ENCODE measurements around the gene CAVIN3.
"Not testable (repeated sequence)": the region's sequence is repeated elsewhere in the genome, so short reads cannot be mapped to it uniquely, and the experiment has no call there.

CAVIN3 gene

DNA sequence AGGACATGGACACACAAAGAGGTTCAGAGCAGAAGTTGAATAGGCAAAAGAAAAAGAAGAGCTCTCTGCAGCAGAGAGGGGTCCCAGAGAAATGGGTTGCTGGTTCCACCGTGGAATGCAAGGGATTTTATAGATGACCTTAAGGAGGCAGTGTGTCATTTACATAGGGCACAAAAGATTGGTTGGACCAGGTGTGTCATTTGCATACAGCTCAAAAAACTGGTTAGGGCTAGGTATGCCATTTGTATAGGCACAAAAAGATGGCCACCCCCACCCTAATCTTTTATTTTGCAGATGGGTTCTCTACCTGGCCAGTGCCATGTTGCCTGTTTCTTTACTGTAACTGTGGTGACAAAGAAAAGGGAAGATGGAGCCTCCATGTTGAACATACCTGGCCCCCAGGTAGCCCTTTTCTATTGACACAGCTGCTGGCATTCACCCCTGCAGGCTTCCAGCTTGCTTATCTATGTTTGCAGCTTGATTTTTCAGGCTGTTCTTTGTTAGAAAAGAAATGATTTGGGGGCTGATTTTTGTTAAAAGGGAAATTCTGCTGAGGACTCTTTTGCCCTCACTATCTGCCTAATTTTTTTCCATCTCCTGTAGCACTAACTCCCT is 3.1 kb upstream of the CAVIN3 start:
- DNase-seq = no peak

DNA sequence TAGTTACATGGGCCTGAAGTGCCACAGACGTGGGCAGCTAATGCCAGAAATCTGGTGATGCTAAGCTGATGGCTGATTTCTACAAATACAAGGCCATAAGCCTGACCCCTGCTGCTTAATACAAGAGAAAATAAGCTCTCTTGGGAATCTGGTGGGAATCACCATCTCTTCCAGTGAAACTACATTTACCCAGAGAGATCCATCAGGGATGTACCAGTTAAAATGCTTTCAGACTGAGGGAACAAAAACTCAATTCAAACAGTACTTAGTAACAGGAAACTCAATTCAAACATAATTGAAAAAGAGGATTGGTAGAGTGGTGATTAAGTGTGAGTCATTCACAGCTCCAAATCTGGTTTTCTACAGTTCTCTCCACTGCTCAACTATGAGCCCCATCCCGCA is 1.7 kb upstream of the CAVIN3 start:
- DNase-seq = no peak

DNA sequence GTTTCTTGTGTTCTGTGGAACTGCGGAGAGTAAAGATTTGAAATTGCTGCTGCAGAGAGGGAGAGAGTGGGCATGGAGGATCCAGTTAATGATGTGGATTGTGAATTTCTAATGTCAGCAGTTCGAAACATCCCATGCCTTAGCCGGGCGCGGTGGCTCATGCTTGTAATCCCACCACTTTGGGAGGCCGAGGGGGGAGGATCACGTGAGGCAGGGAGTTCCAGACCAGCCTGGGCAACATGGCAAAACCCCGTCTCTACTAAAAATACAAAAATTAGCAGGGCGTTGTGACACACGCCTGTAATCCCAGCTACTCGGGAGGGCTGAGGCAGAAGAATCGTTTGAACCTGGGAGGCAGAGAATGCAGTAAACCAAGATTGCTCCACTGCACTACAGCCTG is 1.1 kb upstream of the CAVIN3 start:
- no peak for DNase-seq

DNA sequence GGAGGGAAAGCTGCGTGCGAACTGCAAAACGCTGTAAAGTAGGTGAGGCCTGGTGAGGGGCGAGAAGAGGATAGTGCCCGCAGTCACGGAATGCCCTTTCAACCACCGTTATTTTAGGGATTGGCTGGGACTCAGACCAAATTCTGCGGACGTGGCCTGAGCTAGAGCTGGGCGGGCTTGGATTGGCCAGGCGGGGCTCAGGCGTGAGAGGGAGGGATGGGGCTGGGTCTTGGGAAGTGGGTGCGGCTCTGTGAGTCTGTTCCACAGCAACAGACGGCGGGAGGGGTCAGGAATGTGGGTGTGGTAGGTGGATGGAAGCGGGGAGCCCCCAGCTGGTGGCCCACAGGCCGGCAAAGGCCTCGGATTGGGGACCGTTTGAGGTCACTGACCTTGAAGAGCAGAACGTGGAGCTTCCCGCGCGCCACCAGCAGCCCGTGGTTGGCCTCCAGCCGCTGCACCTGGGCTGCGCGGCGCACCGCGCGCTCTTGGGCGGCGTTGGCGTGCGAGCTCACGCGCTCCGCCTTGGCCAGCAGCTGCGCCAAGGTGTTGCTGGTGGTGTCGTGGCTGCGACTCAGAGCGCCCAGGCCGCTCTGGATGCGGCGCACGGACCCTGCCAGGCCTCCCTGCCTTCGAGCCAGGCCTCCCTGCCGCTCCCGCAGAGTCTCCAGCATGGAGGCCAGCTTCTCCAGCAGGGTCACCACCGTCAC is 444 bp downstream of the CAVIN3 start:
- DNase-seq = no peak

DNA sequence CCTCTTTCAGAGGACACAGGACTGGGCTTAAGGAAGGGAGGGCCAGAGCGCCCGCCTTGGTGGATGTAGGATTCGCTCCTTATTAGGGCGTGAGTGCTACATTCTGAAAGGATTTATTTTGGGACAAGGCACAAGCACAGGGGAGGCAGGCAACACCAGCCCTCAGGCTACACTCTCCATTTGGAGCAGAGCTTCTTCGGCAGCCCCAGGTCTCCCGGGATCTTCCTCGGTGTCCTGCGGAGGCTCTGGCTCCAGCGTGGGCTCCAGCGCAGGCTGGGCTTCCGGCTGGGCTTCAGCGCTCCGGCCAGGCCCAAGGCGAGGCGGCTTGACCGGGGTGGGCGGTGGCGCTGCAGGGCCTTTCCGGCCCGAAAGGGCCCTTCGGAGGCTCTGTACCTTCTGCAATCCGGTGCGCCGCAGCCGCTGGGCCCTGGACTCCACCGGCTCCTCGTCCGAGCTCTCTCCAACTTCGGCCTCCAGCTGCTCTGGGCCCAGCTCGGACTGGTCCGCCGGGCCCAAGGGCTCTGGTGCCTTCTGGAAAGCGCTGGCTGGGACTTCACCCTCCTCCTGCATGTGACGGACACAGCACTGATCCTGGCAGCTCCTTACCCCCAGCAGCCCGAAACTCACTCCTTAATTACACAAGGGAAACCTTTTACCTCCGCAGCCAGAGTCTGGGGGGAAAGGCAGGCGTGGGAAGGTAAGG is 1.1 kb downstream of the CAVIN3 start:
- DNase-seq = no peak

DNA sequence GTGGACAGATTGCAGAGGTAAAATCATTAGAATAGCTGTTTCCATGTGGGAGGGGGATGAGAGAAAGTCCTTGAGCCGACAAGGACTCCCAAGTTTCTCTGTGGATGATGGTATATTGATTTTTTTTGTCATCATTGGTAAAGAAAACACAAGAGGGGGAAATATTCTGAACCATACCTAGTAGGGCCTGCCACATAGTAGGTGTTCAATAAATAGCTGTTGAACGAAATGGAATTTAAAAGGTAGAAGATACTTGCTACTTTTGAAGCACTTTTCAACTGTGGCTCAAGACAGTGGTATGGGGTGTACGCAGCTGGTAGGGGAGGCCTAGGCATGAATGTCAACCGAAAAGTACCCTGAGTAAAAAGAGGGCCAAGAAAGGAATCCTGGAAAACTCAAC is 2.1 kb downstream of the CAVIN3 start:
- no peak for DNase-seq

DNA sequence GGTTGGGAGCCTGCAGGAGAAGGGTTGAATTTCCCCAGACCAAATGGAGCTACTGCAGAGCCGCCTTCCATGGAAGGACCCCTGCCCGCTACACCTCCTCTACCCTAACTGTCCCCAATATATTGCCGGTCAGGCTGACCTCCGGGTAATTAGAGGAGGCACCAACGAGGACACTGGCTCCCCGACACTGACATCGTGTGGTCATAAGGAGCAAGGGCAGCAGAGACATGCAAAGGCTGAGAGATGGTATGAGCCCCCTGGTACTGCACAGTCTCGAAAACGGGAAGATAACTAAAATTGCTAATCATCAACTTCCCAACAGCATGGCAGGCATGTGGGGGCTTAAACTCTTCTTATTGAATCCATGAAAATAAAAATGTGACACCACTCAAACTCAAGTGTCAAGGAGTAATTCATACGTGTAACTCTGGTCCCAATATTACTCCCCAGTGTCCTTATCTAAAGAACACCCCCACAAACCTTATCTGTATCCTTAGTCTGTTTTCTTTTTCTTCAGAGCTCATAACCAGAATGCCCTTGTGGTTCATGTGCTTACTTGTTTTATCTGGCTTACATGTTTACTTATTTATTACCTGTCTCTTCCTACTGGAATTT is 4.4 kb downstream of the CAVIN3 start:
- peak; percentile 28 for DNase-seq

DNA sequence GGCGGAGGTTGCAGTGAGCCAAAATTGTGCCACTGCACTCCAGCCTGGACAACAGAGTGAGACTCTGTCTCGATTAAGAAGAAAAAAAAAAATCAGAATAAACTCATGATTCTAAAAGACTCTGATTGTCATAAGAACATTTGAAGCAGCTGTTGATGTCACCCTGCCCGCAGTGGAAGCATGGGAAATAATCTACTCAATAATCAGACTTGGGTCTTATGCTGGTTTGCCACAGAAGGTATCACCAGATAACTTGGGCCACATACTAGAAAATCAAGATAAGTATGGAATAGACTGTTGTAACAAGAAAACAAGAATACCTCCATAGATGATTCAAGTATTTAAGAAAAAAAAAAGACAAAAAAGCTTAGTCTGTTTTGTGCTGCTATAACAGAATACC is 8.2 kb downstream of the CAVIN3 start:
- no peak for DNase-seq

DNA sequence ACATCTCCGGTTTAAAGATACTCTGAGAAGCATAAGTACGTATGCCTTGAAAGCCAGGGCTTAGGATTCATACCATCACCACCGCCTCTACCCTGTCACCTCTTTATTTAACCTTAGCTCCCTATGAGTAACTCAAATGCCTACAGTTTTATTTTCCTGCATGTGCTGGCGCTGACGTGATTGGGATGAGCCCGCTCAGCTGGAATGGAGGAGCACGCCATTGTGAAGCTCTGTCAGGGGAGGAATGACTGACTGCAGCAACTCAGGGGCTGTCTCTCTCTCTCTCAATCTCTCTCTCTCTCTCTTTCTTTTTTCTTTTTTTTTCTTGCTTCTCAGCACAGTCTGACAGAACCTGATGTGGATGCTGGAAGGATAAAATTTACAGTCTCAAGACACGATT is 12.4 kb downstream of the CAVIN3 start:
- no peak for DNase-seq

DNA sequence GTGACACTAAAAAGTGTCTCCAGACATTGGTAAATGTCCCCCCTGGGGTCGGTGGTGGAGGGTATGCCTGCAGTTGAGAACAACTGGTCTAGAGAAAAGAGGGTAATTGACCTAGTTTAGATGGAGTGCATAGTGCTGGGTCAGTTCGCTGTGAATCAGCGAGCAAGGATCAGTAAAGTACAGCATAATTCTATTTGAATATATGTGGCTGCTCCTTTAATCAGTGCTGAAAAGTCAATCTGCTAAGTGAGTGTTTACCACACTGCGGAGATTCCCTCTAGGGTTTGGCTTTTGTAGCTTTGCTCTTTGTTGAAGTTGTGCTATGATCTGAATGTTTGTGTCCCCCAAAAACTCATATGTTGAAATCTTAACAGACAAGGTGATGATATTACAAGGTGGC is 15.0 kb downstream of the CAVIN3 start:
- no peak for DNase-seq

DNA sequence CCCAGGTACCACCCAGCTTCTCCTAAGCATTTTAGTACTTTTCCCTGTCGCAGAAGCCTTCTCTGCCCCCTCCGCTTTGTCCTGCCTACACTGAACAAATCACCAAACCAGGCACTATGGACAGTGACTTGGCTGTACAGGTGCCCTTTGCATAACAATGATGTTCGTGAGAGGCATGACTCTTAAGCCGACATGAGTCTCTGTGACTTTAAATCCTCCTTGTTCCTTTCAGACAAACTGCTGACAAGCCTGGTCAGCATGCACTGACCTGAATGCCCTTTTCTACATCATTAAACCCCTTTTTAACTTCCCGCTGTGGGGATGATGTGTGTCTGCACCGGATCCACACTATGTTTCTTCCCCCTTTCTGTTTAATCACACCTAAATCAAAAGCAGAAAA is 16.6 kb downstream of the CAVIN3 start:
- no peak for DNase-seq

DNA sequence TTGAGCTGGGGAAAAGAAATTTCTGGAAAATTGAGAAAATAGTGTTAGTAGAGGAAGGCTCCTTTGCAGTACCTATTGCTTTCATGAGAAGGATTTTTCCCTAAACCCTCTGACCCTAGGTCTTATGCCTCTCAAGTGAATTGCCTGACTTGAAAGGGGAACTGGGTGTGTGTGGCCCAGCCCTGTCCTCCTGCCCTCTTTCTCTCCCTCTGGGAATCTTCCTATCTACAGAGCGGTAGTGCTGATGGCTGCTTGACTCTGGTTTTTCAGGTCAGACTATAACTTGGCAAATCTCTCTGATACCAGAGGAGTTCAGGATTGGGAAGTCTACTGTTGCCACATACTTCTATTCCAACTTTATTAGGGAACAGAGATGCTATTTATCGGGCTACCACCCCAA is 19.2 kb downstream of the CAVIN3 start:
- no peak for DNase-seq

DNA sequence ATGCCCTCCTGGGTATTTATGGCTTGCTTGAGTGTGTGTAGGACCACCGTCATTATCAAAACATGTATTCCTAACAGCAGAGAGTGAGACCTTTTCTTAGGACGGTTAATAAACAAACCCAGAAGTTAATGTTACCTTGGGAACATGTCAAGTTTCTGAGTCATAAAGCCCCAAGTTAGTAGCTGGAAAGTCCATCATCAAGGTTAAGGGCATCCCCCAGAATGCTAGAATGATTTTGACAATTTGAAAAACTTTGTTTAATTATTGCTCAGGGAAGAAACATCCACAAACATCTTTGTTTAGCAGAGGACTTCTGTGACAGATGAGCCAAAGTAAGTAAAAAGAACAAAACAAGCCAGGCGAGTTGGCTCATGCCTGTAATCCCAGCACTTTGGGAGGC is 20.0 kb downstream of the CAVIN3 start:
- no peak for DNase-seq

DNA sequence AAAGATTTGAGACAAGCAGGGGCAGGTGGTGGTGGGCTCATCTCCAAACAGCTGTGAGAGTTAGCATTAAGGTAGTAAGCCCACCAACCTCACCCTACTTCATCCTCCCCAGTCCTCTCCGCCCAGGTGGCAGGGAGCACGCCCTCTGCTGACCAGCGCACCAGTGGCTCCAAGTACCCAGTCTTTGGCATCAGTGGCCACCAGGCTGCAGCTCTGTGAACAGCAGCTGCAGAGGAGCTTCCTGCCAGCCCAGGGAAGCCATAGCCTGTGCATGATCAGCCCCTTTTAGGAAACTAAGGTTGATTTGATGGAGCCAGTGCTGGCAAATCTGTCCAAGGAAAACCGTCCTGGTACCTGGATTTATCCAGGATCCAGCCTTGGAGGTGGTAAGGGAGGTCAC is 21.7 kb downstream of the CAVIN3 start:
- no peak for DNase-seq

DNA sequence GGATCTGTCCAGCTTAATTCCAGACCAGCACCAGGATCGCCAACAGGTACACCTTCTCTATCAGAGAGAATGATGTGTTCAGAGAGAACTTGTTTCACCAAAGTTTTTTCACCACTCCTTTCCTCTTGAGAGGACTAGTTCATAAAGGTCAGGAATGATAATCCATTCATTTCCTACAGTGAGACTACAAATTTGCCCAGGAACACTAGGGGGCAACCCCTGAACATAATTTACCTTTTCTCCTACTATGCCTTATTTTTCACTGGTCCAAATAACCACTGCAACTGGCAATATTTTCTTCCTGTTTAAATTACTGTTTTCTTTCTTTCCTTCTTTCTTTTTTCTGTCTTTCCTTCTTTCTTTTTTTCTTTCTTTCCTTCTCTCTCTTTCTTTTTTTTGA is 22.5 kb downstream of the CAVIN3 start:
- DNase-seq = no peak

DNA sequence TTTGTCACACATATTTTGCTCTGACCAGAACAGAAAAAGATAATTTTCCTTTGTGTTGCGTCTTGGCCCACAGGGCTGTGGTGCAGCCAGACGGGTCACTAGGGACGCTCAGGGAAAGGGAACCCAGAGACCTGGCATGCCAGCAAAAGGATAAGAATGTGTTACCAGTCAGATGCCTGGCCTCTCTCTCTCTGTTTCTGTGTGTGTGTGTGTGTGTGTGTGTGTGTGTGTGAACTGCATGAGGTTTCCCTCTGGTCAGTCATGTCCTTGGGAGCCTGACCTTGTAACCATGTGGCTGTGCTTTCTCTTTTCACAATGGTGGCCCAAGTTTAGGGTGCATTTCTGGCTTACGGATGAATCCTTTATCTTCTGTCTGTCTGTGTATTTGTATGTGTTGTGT is 35.3 kb downstream of the CAVIN3 start:
- no peak for DNase-seq

DNA sequence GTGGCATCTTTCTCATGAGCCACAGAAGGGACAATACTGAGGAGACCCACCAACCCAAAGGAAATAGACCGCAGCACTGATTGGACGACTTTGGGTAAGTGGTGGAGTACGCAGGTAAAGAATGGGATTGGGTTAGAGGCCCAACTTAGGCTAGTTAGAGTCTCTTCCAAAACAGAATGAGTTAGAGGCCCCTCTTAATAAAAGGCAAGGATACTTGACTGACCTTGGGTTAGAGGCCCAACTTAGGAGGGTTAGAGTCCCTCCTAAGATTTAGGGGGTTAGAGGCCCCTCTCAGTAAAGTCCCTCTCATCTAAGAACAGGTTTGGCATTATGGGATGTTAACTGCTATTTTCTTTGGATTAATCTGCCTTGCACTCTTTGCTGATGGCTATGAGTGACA is 36.1 kb downstream of the CAVIN3 start:
- DNase-seq = no peak

DNA sequence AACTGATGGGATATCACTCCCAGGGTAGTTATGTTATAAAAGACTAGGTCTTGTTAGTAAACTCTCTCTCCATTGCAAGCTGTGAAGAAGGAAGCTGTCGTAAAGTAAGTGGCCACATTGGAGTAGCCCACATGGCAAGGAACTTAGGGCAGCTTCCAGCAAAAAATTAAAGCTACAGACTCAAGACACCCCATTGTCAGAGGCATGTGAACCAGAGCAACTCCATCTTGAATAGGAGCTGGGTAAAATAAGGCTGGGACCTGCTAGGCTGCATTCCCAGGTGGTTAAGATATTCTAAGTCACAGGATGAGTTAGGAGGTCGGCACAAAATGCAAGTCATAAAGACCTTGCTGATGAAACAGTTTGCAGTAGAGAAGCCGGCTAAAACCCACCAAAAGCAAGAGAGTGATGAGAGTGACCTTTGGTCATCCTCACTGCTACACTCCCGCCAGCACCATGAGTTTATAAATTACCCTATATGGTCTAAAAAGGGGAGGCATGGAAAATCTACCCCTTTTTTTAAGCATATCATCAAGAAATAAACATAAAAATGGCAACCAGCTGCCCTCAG is 36.8 kb downstream of the CAVIN3 start:
- DNase-seq = no peak

DNA sequence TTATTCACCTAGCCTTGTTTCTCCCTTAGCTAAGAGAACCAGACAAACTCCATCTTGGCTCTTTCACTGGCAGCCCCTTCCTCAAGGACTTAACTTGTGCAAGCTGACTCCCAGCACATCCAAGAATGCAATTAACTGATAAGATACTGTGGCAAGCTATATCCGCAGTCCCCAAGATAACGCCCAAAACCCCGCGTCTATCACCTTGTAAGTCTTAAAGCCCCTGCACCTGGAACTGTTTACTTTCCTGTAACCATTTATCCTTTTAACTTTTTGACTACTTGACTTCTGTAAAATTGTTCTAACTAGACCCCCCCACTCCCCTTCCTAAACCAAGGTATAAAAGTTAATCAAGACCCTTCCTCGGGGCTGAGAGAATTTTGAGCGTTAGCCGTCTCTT is 39.5 kb downstream of the CAVIN3 start:
- not testable (repeated sequence) for DNase-seq

DNA sequence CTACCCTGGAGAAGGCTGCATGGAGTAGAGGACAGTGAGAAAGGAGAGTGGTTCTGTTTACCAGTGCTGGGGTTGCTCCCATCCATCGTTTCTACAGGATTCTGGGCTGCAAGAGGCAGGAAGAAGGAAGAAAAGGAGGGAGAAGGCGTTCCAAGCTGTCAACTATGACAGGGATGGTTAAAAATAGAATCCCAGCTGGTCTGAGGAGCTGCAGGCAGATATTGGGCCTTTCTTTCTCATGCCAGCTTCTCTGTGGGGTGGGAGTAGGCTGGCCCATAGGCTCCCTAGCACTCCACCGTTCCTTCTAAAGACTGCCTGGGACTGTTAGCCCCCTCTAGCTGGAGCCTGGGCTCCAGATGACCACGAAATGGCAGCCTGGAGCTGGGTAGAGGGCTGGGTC is 47.1 kb downstream of the CAVIN3 start:
- no peak for DNase-seq

DNA sequence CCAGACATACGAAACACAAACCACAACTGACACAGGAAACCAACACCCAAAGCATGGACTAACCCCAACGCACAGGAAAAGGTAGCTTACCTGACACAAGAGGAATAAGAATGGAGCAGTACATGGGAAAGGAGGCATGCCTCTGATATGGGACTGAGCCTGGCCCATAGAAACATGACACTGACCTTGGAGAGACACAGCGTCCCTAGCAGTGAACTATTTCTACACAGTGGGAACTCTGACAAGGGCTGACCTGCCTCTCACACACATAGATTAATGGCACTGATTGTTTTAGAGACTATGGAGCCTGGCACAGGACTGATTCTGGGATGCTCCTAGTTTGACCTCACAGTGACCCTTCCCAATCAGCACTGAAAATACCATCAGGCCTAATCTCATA is 48.7 kb downstream of the CAVIN3 start:
- no peak for DNase-seq

DNA sequence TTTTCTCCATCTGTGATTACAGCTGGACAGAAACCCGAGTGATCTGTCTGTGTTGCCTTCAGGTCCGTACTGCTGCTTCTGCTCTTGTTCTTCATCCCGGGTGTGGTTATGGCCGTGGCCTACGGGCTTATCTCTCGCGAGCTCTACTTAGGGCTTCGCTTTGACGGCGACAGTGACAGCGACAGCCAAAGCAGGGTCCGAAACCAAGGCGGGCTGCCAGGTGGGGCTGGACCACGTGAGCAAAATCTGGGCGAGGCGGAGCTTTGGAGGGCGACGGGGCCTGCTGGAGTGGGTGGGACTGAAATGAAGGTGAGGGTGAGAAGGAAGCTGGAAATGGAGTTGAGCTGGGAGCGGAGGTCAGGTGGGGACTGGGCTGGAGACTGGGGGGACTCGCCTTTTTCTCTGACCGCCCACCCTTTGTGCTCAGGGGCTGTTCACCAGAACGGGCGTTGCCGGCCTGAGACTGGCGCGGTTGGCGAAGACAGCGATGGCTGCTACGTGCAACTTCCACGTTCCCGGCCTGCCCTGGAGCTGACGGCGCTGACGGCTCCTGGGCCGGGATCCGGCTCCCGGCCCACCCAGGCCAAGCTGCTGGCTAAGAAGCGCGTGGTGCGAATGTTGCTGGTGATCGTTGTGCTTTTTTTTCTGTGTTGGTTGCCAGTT is 49.6 kb downstream of the CAVIN3 start:
- DNase-seq = no peak

DNA sequence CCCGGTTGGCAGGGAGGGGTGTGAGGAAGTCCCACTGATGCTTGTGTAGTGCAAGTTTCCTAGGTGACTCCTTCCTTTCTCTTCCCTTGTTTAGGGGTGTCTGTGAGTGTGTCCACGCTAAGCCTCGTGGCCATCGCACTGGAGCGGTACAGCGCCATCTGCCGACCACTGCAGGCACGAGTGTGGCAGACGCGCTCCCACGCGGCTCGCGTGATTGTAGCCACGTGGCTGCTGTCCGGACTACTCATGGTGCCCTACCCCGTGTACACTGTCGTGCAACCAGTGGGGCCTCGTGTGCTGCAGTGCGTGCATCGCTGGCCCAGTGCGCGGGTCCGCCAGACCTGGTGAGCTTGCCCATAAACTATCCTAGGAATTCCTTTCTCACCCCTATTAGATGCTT is 50.3 kb downstream of the CAVIN3 start:
- no peak for DNase-seq
